NCI-H2196 (cell line): Measurements from ENCODE around the gene RAP1GAP.

Experiments used
- DNase-seq: peaks from one replicate; lab custom pipeline; 2025; ENCODE audit not compliant: unreplicated experiment; lab: John Stamatoyannopoulos, UW

RAP1GAP gene

GRCh38 chr1:21630571-21631343 lies 38.4 kb downstream of the RAP1GAP start:
- DNase-seq: no peak

GRCh38 chr1:21629971-21630370 lies 39.2 kb downstream of the RAP1GAP start:
- no peak for DNase-seq

GRCh38 chr1:21628798-21629393 lies 40.3 kb downstream of the RAP1GAP start:
- no peak for DNase-seq

GRCh38 chr1:21626921-21627339 lies 42.2 kb downstream of the RAP1GAP start:
- no peak for DNase-seq

GRCh38 chr1:21625390-21626190 lies 43.6 kb downstream of the RAP1GAP start:
- peak; percentile 25 for DNase-seq

- DNase-seq: peak; percentile 63
These were observed 44.4 kb downstream of the RAP1GAP start for GRCh38 chr1:21624571-21625389.

- DNase-seq: peak; percentile 77
These were observed 45.7 kb downstream of the RAP1GAP start for GRCh38 chr1:21623410-21623961.

GRCh38 chr1:21622466-21623315 lies 46.5 kb downstream of the RAP1GAP start:
- no peak for DNase-seq

- DNase-seq: no peak
These were observed 47.3 kb downstream of the RAP1GAP start for GRCh38 chr1:21621761-21622436.

- no peak for DNase-seq
These were observed 48.1 kb downstream of the RAP1GAP start for GRCh38 chr1:21621051-21621450.

- peak; percentile 58 for DNase-seq
These were observed 48.7 kb downstream of the RAP1GAP start for GRCh38 chr1:21620496-21620895.

- no peak for DNase-seq
These were observed 49.1 kb downstream of the RAP1GAP start for GRCh38 chr1:21620011-21620410.

- no peak for DNase-seq
These were observed 49.7 kb downstream of the RAP1GAP start for GRCh38 chr1:21619375-21619947.

- DNase-seq: no peak
These were observed 50.4 kb downstream of the RAP1GAP start for GRCh38 chr1:21618561-21619374.

- no peak for DNase-seq
These were observed 51.1 kb downstream of the RAP1GAP start for GRCh38 chr1:21618059-21618458.

GRCh38 chr1:21617126-21617738 lies 51.9 kb downstream of the RAP1GAP start:
- DNase-seq: no peak

GRCh38 chr1:21616372-21616771 lies 52.8 kb downstream of the RAP1GAP start:
- no peak for DNase-seq
